SK-N-SH (cell line): ENCODE measurements around the gene NR5A1. TPM values are rescaled to one million over a fixed set of nuclear protein-coding genes. Genes with fewer than 3 reads are reported as not detected.

ENCODE experiments used
- CTCF ChIA-PET: fragments of 300-600, 350-600 bp; formaldehyde crosslinking; extraction: SDS; loops from one replicate; lab custom pipeline; 2021; lab: Yijun Ruan, JAX
- POLR2A ChIA-PET: fragments of 350-600 bp; sonication (Branson Sonifier 250); formaldehyde crosslinking; extraction: SDS; loops from one replicate; lab custom pipeline; 2020; ENCODE audit warnings: antibody characterized with exemption, inconsistent platforms; lab: Yijun Ruan, JAX
- DNase-seq: peaks from one replicate; pipeline ENCODE4 v3.0.0; 2012
- H2AFZ ChIP-seq: fragments of 200-600 bp; sonication (generic); 2 replicates; pipeline ENCODE4 v1.8.1; 2016; ENCODE audit warnings: antibody characterized with exemption, mild to moderate bottlenecking, low read depth
- H3F3A ChIP-seq: fragments of 200-600 bp; sonication (generic); replicated peaks from 2 replicates; pipeline ENCODE3; 2016; ENCODE audit warnings: antibody characterized with exemption, mild to moderate bottlenecking; ENCODE audit not compliant: insufficient read depth
- H3K27ac ChIP-seq, 2 experiments: fragments of 200-500 bp in 1 of 2; fragments of 200-600 bp in 1 of 2; sonication (Bioruptor generic) in 1 of 2; sonication (generic), shearing (Covaris generic) in 1 of 2; 2 replicates each; pipeline versions ENCODE4 v1.5.1 to v1.6.1; 2014 to 2016; ENCODE audit warnings: low read depth in 2 of 2, inconsistent platforms in 1 of 2, low read length in 1 of 2, mild to moderate bottlenecking in 1 of 2, mixed read lengths in 1 of 2
- H3K27me3 ChIP-seq: fragments of 200-600 bp; sonication (generic), shearing (Covaris generic); 2 replicates; pipeline ENCODE4 v1.6.1; 2016; ENCODE audit warnings: mixed run types; ENCODE audit not compliant: insufficient read depth
- H3K36me3 ChIP-seq, 2 experiments: fragments of 200-500 bp in 1 of 2; fragments of 200-600 bp in 1 of 2; sonication (Bioruptor generic) in 1 of 2; sonication (generic) in 1 of 2; replicated peaks in 1 of 2; 2 replicates each; pipeline versions ENCODE3 to v1.5.1; 2014 to 2016; ENCODE audit warnings: low read length in 1 of 2, mild to moderate bottlenecking in 1 of 2; ENCODE audit not compliant: insufficient read depth in 2 of 2, control insufficient read depth in 1 of 2
- H3K4me1 ChIP-seq, 2 experiments: fragments of 200-500 bp in 1 of 2; fragments of 200-600 bp in 1 of 2; sonication (Bioruptor generic) in 1 of 2; sonication (generic), shearing (Covaris generic) in 1 of 2; 2 replicates each; pipeline versions ENCODE4 v1.5.1 to v1.6.1; 2014 to 2016; ENCODE audit warnings: low read depth in 1 of 2, low read length in 1 of 2, mixed run types in 1 of 2; ENCODE audit not compliant: insufficient read depth in 2 of 2, control insufficient read depth in 1 of 2
- H3K4me2 ChIP-seq: fragments of 200-600 bp; sonication (generic), shearing (Covaris generic); 2 replicates; pipeline ENCODE4 v1.6.1; 2017; ENCODE audit warnings: mixed run types
- H3K4me3 ChIP-seq, 2 experiments: fragments of 200-500 bp in 1 of 2; fragments of 200-600 bp in 1 of 2; sonication (Bioruptor generic) in 1 of 2; sonication (generic), shearing (Covaris generic) in 1 of 2; 2 replicates each; pipeline versions ENCODE4 v1.5.1 to v1.8.1; 2014 to 2016; ENCODE audit warnings: low read depth in 2 of 2, inconsistent platforms in 1 of 2, low read length in 1 of 2, mild to moderate bottlenecking in 1 of 2, mixed read lengths in 1 of 2, moderate library complexity in 1 of 2
- H3K79me2 ChIP-seq: fragments of 200-600 bp; sonication (generic); 2 replicates; pipeline ENCODE4 v1.8.1; 2017; ENCODE audit warnings: mild to moderate bottlenecking; ENCODE audit not compliant: insufficient read depth
- H3K9ac ChIP-seq: fragments of 200-600 bp; sonication (generic); 2 replicates; pipeline ENCODE4 v1.6.1; 2017; ENCODE audit warnings: mixed run types
- H3K9me2 ChIP-seq: fragments of 200-600 bp; sonication (generic); 2 replicates; pipeline ENCODE4 v1.6.1; 2017; ENCODE audit warnings: mixed run types
- H3K9me3 ChIP-seq: fragments of 200-600 bp; sonication (generic); 2 replicates; pipeline ENCODE4 v1.6.1; 2017; ENCODE audit warnings: mixed run types, mild to moderate bottlenecking, moderate library complexity
- H4K20me1 ChIP-seq: fragments of 200-600 bp; sonication (generic); 2 replicates; pipeline ENCODE4 v1.6.1; 2017; ENCODE audit warnings: mild to moderate bottlenecking, mixed run types; ENCODE audit not compliant: insufficient read depth
- ELF1 ChIP-seq: IDR thresholded peaks from 2 replicates; pipeline ENCODE4 v1.4.0; 2012
- FOSL2 ChIP-seq: IDR thresholded peaks from 2 replicates; pipeline ENCODE4 v1.4.0; 2012; ENCODE audit warnings: low read depth, mild to moderate bottlenecking, moderate library complexity, borderline replicate concordance
- MEF2A ChIP-seq: IDR thresholded peaks from 2 replicates; pipeline ENCODE4 v1.4.0; 2012; ENCODE audit warnings: low read depth, borderline replicate concordance
- MXI1 ChIP-seq: IDR thresholded peaks from 2 replicates; pipeline ENCODE4 v1.6.1; 2012; ENCODE audit warnings: mild to moderate bottlenecking, low read depth, low read length, improper control_type of control experiment
- NFIC ChIP-seq: IDR thresholded peaks from 2 replicates; pipeline ENCODE4 v1.4.0; 2012; ENCODE audit warnings: borderline replicate concordance
- PBX3 ChIP-seq: IDR thresholded peaks from 2 replicates; pipeline ENCODE4; 2012
- POLR2AphosphoS5 ChIP-seq: IDR thresholded peaks from 2 replicates; pipeline ENCODE4 v1.6.1; 2012; ENCODE audit warnings: low read depth, low read length
- RXRA ChIP-seq: IDR thresholded peaks from 2 replicates; pipeline ENCODE4 v1.4.0; 2012; ENCODE audit warnings: low read depth, mild to moderate bottlenecking, borderline replicate concordance
- SMC3 ChIP-seq: IDR thresholded peaks from 2 replicates; pipeline ENCODE4 v1.6.1; 2012; ENCODE audit warnings: low read depth, low read length, improper control_type of control experiment
- TCF12 ChIP-seq: IDR thresholded peaks from 2 replicates; pipeline ENCODE4 v1.4.0; 2012
- WGBS: methylation state at CpG from one replicate; pipeline ENCODE4 v1.1.6; 2017; ENCODE audit warnings: low lambda C conversion rate; 5-methylcytosine and 5-hydroxymethylcytosine counted together
- polyA plus RNA-seq, 3 experiments: library from polyadenylated mRNA; depleted of rRNA; stranded (reverse); fragments of >200 nt; gene quantifications; 2 replicates each; pipeline ENCODE4 v1.2.3, GENCODE V29; 2012

The NR5A1 gene
- polyA plus RNA-seq, 1 of the 3 experiments (the other 2 are of a cell fraction): not detected

GRCh38 chr9:124450931-124451661 lies 56.1 kb downstream of the NR5A1 start:
- H3K9ac ChIP-seq: no peak overlapping the region
- H3F3A ChIP-seq: no peaks in the 10 kb centered on the region
- DNase-seq: peak; percentile 53
- peak overlapping the region; percentile 81 for H3K4me2 ChIP-seq
- H4K20me1 ChIP-seq: no peaks in the 10 kb centered on the region
- H3K4me1 ChIP-seq: peaks cover 0 to 12% of the 10 kb centered on the region in 2 experiments; a peak in 1 of 4 replicates
- peak overlapping the region; percentile 87 for H2AFZ ChIP-seq
- no peaks in the 10 kb centered on the region for H3K9me3 ChIP-seq
- TF ChIP-seq MEF2A (no peak), TCF12 (no peak), PBX3 (no peak)
- CTCF ChIA-PET: interaction anchor here (0.7 to 2.4 kb wide), 9 partner anchors 13 to 86 kb away, joined by 3 to 8 read pairs (median 3); no protein-coding TSS in a partner anchor
- POLR2A ChIA-PET: no interaction called here
- no peaks in the 10 kb centered on the region for H3K27me3 ChIP-seq
- no peaks in the 10 kb centered on the region for H3K36me3 ChIP-seq
- H3K9me2 ChIP-seq: no peaks in the 10 kb centered on the region
- H3K79me2 ChIP-seq: no peaks in the 10 kb centered on the region
- 78% methylated on average over 19 of the region's 19 CpGs for WGBS
- no peak overlapping the region for H3K27ac ChIP-seq
- peak overlapping the region; percentile 41 to 56; a peak in 3 of 4 replicates for H3K4me3 ChIP-seq

- H3F3A ChIP-seq: no peaks in the 10 kb centered on the region
- H3K4me1 ChIP-seq: peaks cover 0 to 12% of the 10 kb centered on the region in 2 experiments; a peak in 1 of 4 replicates
- H3K9ac ChIP-seq: no peak within 1 kb of the TSS; the same call in 1 of the 2 replicates
- no peaks in the 10 kb centered on the region for H3K9me3 ChIP-seq
- peak within 1 kb of the TSS; percentile 41 to 56; a peak in 3 of 4 replicates for H3K4me3 ChIP-seq
- peak within 1 kb of the TSS; percentile 87 for H2AFZ ChIP-seq
- 30% methylated on average over 36 of the region's 41 CpGs for WGBS
- no peaks in the 10 kb centered on the region for H3K9me2 ChIP-seq
- no peaks in the 10 kb centered on the region for H3K79me2 ChIP-seq
- no peak within 1 kb of the TSS for H3K27ac ChIP-seq
- POLR2A ChIA-PET: no interaction called here
- H4K20me1 ChIP-seq: no peaks in the 10 kb centered on the region
- no peak for TF ChIP-seq FOSL2
- TF ChIP-seq RXRA: no peak
- no peak for TF ChIP-seq NFIC
- no peak for TF ChIP-seq POLR2AphosphoS5
- no peak for TF ChIP-seq MXI1
- no peak for TF ChIP-seq SMC3
- TF ChIP-seq PBX3: no peak
- TF ChIP-seq ELF1: no peak
- no peak for TF ChIP-seq TCF12
- TF ChIP-seq, all 33 proteins: peak for 0
- H3K27me3 ChIP-seq: no peaks in the 10 kb centered on the region
- no peaks in the 10 kb centered on the region for H3K36me3 ChIP-seq
- peak within 1 kb of the TSS; percentile 81 for H3K4me2 ChIP-seq
- CTCF ChIA-PET: interaction anchor here (0.6 to 2.4 kb wide), 8 partner anchors 11 to 87 kb away, joined by 3 to 8 read pairs (median 3); no protein-coding TSS in a partner anchor
- peak; percentile 95 for DNase-seq
Measured at GRCh38 chr9:124450241-124450924, 56.8 kb downstream of the NR5A1 start, which contains the start of gene ADGRD2. Gene ADGRD2, plus strand, starts transcription at chr9:124450451. Its CDS starts 1,216 bp downstream, at chr9:124451667.
